ENCODE measurements around the gene FAM151B. TPM values are rescaled to one million over a fixed set of nuclear protein-coding genes. Genes with fewer than 3 reads are reported as not detected.
"Not testable (repeated sequence)": the region's sequence is repeated elsewhere in the genome, so short reads cannot be mapped to it uniquely, and the experiment has no call there.

The FAM151B gene
- total RNA-seq, 4 donors from 2014 or later, result 0.79 to 5.7 (median 4.1) TPM

GRCh38 chr5:80482578-80482977 is 5.3 kb upstream of the FAM151B start:
- no peak for ATAC-seq (ENCODE audit: low FRiP score)
- TF ChIP-seq CTCF (IDR thresholded peaks at IDR 0.05), result no peak
- DNase-seq (ENCODE audit: low spot score), result no peak

GRCh38 chr5:80483636-80484232 is 4.2 kb upstream of the FAM151B start:
- no peak for TF ChIP-seq CTCF (IDR thresholded peaks at IDR 0.05)
- DNase-seq (ENCODE audit: low spot score) (no peak), ATAC-seq (ENCODE audit: low FRiP score) (no peak)

GRCh38 chr5:80487444-80487828 is 464 bp upstream of the FAM151B start:
- no peak for TF ChIP-seq CTCF (IDR thresholded peaks at IDR 0.05)
- DNase-seq (ENCODE audit: low spot score) (no peak), ATAC-seq (ENCODE audit: low FRiP score) (no peak)

GRCh38 chr5:80491296-80491695 is 3.4 kb downstream of the FAM151B start:
- no peak for DNase-seq (ENCODE audit: low spot score)
- no peak for TF ChIP-seq CTCF (IDR thresholded peaks at IDR 0.05)
- ATAC-seq (ENCODE audit: low FRiP score), result no peak

GRCh38 chr5:80492741-80493140 is 4.8 kb downstream of the FAM151B start:
- no peak for DNase-seq (ENCODE audit: low spot score)
- ATAC-seq (ENCODE audit: low FRiP score), result no peak
- TF ChIP-seq CTCF (IDR thresholded peaks at IDR 0.05), result no peak

GRCh38 chr5:80493443-80493842 is 5.5 kb downstream of the FAM151B start:
- ATAC-seq (ENCODE audit: low FRiP score); DNase-seq (ENCODE audit: low spot score): not testable (repeated sequence)

GRCh38 chr5:80495891-80496290 is 8.0 kb downstream of the FAM151B start:
- ATAC-seq (ENCODE audit: low FRiP score), result no peak
- DNase-seq (ENCODE audit: low spot score), result no peak
- no peak for TF ChIP-seq CTCF (IDR thresholded peaks at IDR 0.05)

- ATAC-seq (ENCODE audit: low FRiP score), result no peak
These were observed 14.9 kb downstream of the FAM151B start for GRCh38 chr5:80502800-80503199.

More at GRCh38 chr5:80502800-80503199, 14.9 kb downstream of the FAM151B start:
- DNase-seq (ENCODE audit: low spot score), result no peak
- TF ChIP-seq CTCF (IDR thresholded peaks at IDR 0.05), result no peak

Data from omental fat pad (tissue), 4 donors.